NCI-H2081 (cell line): Measurements from ENCODE around the gene GALNT2.

Experiments
- DNase-seq, 2 experiments: peaks; one replicate each; lab custom pipeline; 2025; lab: John Stamatoyannopoulos, UW

The GALNT2 gene

GRCh38 chr1:230299191-230300006 is 232.4 kb downstream of the GALNT2 start:
- peak in 1 of 2 experiments; percentile 28 for DNase-seq

- DNase-seq = no peak
These were observed 233.6 kb downstream of the GALNT2 start for GRCh38 chr1:230300322-230301301.

- DNase-seq = no peak
These were observed 234.3 kb downstream of the GALNT2 start for GRCh38 chr1:230301322-230301721.

- DNase-seq = no peak
These were observed 234.8 kb downstream of the GALNT2 start for GRCh38 chr1:230301822-230302221.

- DNase-seq = no peak
These were observed 236.0 kb downstream of the GALNT2 start for GRCh38 chr1:230303069-230303468.

GRCh38 chr1:230303822-230304221 is 236.8 kb downstream of the GALNT2 start:
- no peak for DNase-seq

GRCh38 chr1:230306169-230306568 is 239.1 kb downstream of the GALNT2 start:
- DNase-seq = no peak

GRCh38 chr1:230307213-230307612 is 240.2 kb downstream of the GALNT2 start:
- DNase-seq = no peak

GRCh38 chr1:230308039-230308438 is 241.0 kb downstream of the GALNT2 start:
- DNase-seq = peak in 1 of 2 experiments; percentile 34

GRCh38 chr1:230308821-230309220 is 241.8 kb downstream of the GALNT2 start:
- no peak for DNase-seq

- no peak for DNase-seq
These were observed 242.7 kb downstream of the GALNT2 start for GRCh38 chr1:230309646-230310177.

GRCh38 chr1:230310381-230311163 is 243.5 kb downstream of the GALNT2 start:
- DNase-seq = peak; percentile 81 to 83

GRCh38 chr1:230312676-230313075 is 245.6 kb downstream of the GALNT2 start:
- DNase-seq = no peak

GRCh38 chr1:230313453-230314141 is 246.6 kb downstream of the GALNT2 start:
- no peak for DNase-seq

GRCh38 chr1:230314142-230314470 is 247.1 kb downstream of the GALNT2 start:
- no peak for DNase-seq

GRCh38 chr1:230315099-230315498 is 248.1 kb downstream of the GALNT2 start:
- DNase-seq = no peak

- DNase-seq = no peak
These were observed 250.1 kb downstream of the GALNT2 start for GRCh38 chr1:230316864-230317745.

- no peak for DNase-seq
These were observed 251.1 kb downstream of the GALNT2 start for GRCh38 chr1:230317823-230318819.
